ENCODE data around the gene SERPINB3.

DNA sequence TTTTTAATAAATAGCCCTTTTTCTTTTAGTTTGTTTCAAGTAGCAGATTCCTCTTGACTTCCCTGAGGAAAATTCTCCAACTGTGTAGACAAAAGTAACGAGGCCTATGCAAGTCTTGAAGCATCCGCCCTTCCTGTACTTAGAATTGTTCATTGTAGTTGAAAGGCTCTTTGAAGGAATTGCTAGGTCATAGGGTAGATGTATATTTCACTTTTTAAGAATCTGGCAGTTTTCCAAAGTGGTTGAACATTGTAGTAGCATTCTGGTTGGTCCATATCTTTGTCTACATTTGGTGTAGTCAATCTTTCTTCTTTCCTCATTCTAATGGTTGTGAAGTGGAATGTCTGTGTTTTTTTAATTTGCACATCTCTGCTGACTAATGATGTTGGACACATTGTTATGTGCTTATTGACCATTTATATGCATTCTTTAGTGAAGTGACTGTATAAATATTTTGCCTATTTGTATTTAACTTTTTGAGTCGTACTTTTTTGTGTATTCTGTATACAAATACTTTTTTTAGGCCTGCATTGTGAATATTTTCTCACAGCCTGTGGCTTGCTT is 35.5 kb upstream of the SERPINB3 start:
- TF ChIP-seq, protein P1, sequence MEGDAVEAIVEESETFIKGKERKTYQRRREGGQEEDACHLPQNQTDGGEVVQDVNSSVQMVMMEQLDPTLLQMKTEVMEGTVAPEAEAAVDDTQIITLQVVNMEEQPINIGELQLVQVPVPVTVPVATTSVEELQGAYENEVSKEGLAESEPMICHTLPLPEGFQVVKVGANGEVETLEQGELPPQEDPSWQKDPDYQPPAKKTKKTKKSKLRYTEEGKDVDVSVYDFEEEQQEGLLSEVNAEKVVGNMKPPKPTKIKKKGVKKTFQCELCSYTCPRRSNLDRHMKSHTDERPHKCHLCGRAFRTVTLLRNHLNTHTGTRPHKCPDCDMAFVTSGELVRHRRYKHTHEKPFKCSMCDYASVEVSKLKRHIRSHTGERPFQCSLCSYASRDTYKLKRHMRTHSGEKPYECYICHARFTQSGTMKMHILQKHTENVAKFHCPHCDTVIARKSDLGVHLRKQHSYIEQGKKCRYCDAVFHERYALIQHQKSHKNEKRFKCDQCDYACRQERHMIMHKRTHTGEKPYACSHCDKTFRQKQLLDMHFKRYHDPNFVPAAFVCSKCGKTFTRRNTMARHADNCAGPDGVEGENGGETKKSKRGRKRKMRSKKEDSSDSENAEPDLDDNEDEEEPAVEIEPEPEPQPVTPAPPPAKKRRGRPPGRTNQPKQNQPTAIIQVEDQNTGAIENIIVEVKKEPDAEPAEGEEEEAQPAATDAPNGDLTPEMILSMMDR (IDR thresholded peaks at IDR 0.05 in 2 of 3, conservative IDR thresholded peaks at IDR 0.05 in 1 of 3; ENCODE audit: borderline replicate concordance in 1 of 3, insufficient read depth in 1 of 3, low read depth in 2 of 3, low read length in 2 of 3), result no peak
- TF ChIP-seq, protein P2, sequence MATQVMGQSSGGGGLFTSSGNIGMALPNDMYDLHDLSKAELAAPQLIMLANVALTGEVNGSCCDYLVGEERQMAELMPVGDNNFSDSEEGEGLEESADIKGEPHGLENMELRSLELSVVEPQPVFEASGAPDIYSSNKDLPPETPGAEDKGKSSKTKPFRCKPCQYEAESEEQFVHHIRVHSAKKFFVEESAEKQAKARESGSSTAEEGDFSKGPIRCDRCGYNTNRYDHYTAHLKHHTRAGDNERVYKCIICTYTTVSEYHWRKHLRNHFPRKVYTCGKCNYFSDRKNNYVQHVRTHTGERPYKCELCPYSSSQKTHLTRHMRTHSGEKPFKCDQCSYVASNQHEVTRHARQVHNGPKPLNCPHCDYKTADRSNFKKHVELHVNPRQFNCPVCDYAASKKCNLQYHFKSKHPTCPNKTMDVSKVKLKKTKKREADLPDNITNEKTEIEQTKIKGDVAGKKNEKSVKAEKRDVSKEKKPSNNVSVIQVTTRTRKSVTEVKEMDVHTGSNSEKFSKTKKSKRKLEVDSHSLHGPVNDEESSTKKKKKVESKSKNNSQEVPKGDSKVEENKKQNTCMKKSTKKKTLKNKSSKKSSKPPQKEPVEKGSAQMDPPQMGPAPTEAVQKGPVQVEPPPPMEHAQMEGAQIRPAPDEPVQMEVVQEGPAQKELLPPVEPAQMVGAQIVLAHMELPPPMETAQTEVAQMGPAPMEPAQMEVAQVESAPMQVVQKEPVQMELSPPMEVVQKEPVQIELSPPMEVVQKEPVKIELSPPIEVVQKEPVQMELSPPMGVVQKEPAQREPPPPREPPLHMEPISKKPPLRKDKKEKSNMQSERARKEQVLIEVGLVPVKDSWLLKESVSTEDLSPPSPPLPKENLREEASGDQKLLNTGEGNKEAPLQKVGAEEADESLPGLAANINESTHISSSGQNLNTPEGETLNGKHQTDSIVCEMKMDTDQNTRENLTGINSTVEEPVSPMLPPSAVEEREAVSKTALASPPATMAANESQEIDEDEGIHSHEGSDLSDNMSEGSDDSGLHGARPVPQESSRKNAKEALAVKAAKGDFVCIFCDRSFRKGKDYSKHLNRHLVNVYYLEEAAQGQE (IDR thresholded peaks at IDR 0.05; ENCODE audit: low read depth), result no peak
- TF ChIP-seq POLR2A (IDR thresholded peaks at IDR 0.05; ENCODE audit: borderline replicate concordance, extremely low read depth, insufficient read depth, insufficient read length) (no peak), SIN3A (IDR thresholded peaks at IDR 0.05; ENCODE audit: low read depth) (no peak), EZH2 (IDR thresholded peaks at IDR 0.05) (no peak), EGR1 (IDR thresholded peaks at IDR 0.05; ENCODE audit: low read depth) (no peak)

Measured in HCT116 (cell line).